Activated naive CD8-positive, alpha-beta T cell (primary cell): Measurements from ENCODE around the gene NSDHL.
A peak's percentile ranks its signal among the peaks of the same experiment; 100 is the strongest.

Experiments used
- H3K27ac Mint-ChIP-seq: one replicate; pipeline ENCODE4 v1.8.0; 2021; ENCODE audit warnings: mixed read lengths
- H3K27me3 Mint-ChIP-seq: one replicate; pipeline ENCODE4 v1.8.0; 2021; ENCODE audit warnings: mixed read lengths
- H3K36me3 Mint-ChIP-seq: one replicate; pipeline ENCODE4 v1.8.0; 2021; ENCODE audit warnings: mixed read lengths
- H3K4me1 Mint-ChIP-seq: one replicate; pipeline ENCODE4 v1.8.0; 2021; ENCODE audit warnings: low read depth, mixed read lengths
- H3K4me3 Mint-ChIP-seq: one replicate; pipeline ENCODE4 v1.8.0; 2021; ENCODE audit warnings: mild to moderate bottlenecking, mixed read lengths
- H3K9me3 Mint-ChIP-seq: one replicate; pipeline ENCODE4 v1.8.0; 2021; ENCODE audit warnings: low read depth, mixed read lengths

Gene NSDHL

GRCh38 chrX:152895724-152896420, 65.0 kb downstream of the NSDHL start:
- no peak overlapping the region for H3K27ac Mint-ChIP-seq
- peaks cover 1% of the 10 kb centered on the region for H3K4me1 Mint-ChIP-seq
- H3K27me3 Mint-ChIP-seq: peaks cover 12% of the 10 kb centered on the region
- no peaks in the 10 kb centered on the region for H3K36me3 Mint-ChIP-seq
- no peaks in the 10 kb centered on the region for H3K9me3 Mint-ChIP-seq
- H3K4me3 Mint-ChIP-seq: no peak overlapping the region

- Mint-ChIP-seq H3K4me3 (peak overlapping the region; percentile 66), H3K9me3 (no peaks in the 10 kb centered on the region)
Measured at GRCh38 chrX:152896450-152896849, 65.6 kb downstream of the NSDHL start.

GRCh38 chrX:152897222-152898131, 66.6 kb downstream of the NSDHL start, which contains the start of gene ZNF185:
Gene ZNF185, plus strand, starts transcription at chrX:152898067. Its CDS starts 16,423 bp downstream, at chrX:152914490.
- H3K9me3 Mint-ChIP-seq: no peaks in the 10 kb centered on the region

More at GRCh38 chrX:152896450-152896849, 65.6 kb downstream of the NSDHL start:
- Mint-ChIP-seq H3K27ac (no peak overlapping the region), H3K36me3 (no peaks in the 10 kb centered on the region), H3K4me1 (peaks cover 1% of the 10 kb centered on the region), H3K27me3 (peaks cover 7% of the 10 kb centered on the region)

GRCh38 chrX:152898442-152898841, 67.6 kb downstream of the NSDHL start:
- Mint-ChIP-seq H3K27me3 (peaks cover 7% of the 10 kb centered on the region), H3K27ac (no peak overlapping the region), H3K36me3 (no peaks in the 10 kb centered on the region), H3K9me3 (no peaks in the 10 kb centered on the region), H3K4me1 (peaks cover 1% of the 10 kb centered on the region), H3K4me3 (no peak overlapping the region)

More at GRCh38 chrX:152897222-152898131, 66.6 kb downstream of the NSDHL start, which contains the start of gene ZNF185:
- Mint-ChIP-seq H3K36me3 (no peaks in the 10 kb centered on the region), H3K4me3 (peak within 1 kb of the TSS; percentile 66), H3K27ac (no peak within 1 kb of the TSS), H3K4me1 (peaks cover 1% of the 10 kb centered on the region), H3K27me3 (peaks cover 7% of the 10 kb centered on the region)

- no peak overlapping the region for H3K4me3 Mint-ChIP-seq
- no peak overlapping the region for H3K27ac Mint-ChIP-seq
- H3K9me3 Mint-ChIP-seq: no peaks in the 10 kb centered on the region
- no peaks in the 10 kb centered on the region for H3K36me3 Mint-ChIP-seq
- peaks cover 1% of the 10 kb centered on the region for H3K4me1 Mint-ChIP-seq
- peaks cover 7% of the 10 kb centered on the region for H3K27me3 Mint-ChIP-seq
Measured at GRCh38 chrX:152899111-152899873, 68.4 kb downstream of the NSDHL start.

- no peak overlapping the region for H3K4me3 Mint-ChIP-seq
- H3K27ac Mint-ChIP-seq: no peak overlapping the region
- no peaks in the 10 kb centered on the region for H3K9me3 Mint-ChIP-seq
- peaks cover 1% of the 10 kb centered on the region for H3K4me1 Mint-ChIP-seq
- H3K27me3 Mint-ChIP-seq: peaks cover 7% of the 10 kb centered on the region
- H3K36me3 Mint-ChIP-seq: no peaks in the 10 kb centered on the region
Measured at GRCh38 chrX:152899874-152900719, 69.2 kb downstream of the NSDHL start.

- no peak overlapping the region for H3K4me3 Mint-ChIP-seq
- peaks cover 1% of the 10 kb centered on the region for H3K4me1 Mint-ChIP-seq
- H3K9me3 Mint-ChIP-seq: no peaks in the 10 kb centered on the region
- H3K27me3 Mint-ChIP-seq: peaks cover 7% of the 10 kb centered on the region
- H3K27ac Mint-ChIP-seq: no peak overlapping the region
- H3K36me3 Mint-ChIP-seq: no peaks in the 10 kb centered on the region
Measured at GRCh38 chrX:152900937-152901445, 70.1 kb downstream of the NSDHL start.

GRCh38 chrX:152901816-152902501, 71.1 kb downstream of the NSDHL start:
- H3K27ac Mint-ChIP-seq: no peak overlapping the region
- no peaks in the 10 kb centered on the region for H3K27me3 Mint-ChIP-seq
- no peak overlapping the region for H3K4me3 Mint-ChIP-seq
- no peaks in the 10 kb centered on the region for H3K4me1 Mint-ChIP-seq
- H3K36me3 Mint-ChIP-seq: no peaks in the 10 kb centered on the region
- no peaks in the 10 kb centered on the region for H3K9me3 Mint-ChIP-seq

- Mint-ChIP-seq H3K27me3 (peaks cover 2% of the 10 kb centered on the region), H3K4me3 (no peak overlapping the region), H3K36me3 (no peaks in the 10 kb centered on the region), H3K9me3 (no peaks in the 10 kb centered on the region), H3K4me1 (no peaks in the 10 kb centered on the region), H3K27ac (no peak overlapping the region)
Measured at GRCh38 chrX:152902502-152902820, 71.6 kb downstream of the NSDHL start.

- no peaks in the 10 kb centered on the region for H3K36me3 Mint-ChIP-seq
- no peak overlapping the region for H3K4me3 Mint-ChIP-seq
- no peaks in the 10 kb centered on the region for H3K9me3 Mint-ChIP-seq
- peaks cover 2% of the 10 kb centered on the region for H3K27me3 Mint-ChIP-seq
- H3K27ac Mint-ChIP-seq: no peak overlapping the region
- H3K4me1 Mint-ChIP-seq: no peaks in the 10 kb centered on the region
Measured at GRCh38 chrX:152903589-152903988, 72.7 kb downstream of the NSDHL start.

GRCh38 chrX:152904151-152905080, 73.6 kb downstream of the NSDHL start:
- no peaks in the 10 kb centered on the region for H3K36me3 Mint-ChIP-seq
- no peaks in the 10 kb centered on the region for H3K4me1 Mint-ChIP-seq
- no peak overlapping the region for H3K27ac Mint-ChIP-seq

GRCh38 chrX:152905081-152905420, 74.2 kb downstream of the NSDHL start:
- H3K27ac Mint-ChIP-seq: no peak overlapping the region
- H3K27me3 Mint-ChIP-seq: peaks cover 2% of the 10 kb centered on the region
- H3K4me3 Mint-ChIP-seq: no peak overlapping the region
- no peaks in the 10 kb centered on the region for H3K4me1 Mint-ChIP-seq
- no peaks in the 10 kb centered on the region for H3K9me3 Mint-ChIP-seq
- H3K36me3 Mint-ChIP-seq: no peaks in the 10 kb centered on the region

More at GRCh38 chrX:152904151-152905080, 73.6 kb downstream of the NSDHL start:
- Mint-ChIP-seq H3K4me3 (no peak overlapping the region), H3K9me3 (no peaks in the 10 kb centered on the region), H3K27me3 (peaks cover 2% of the 10 kb centered on the region)
